HCT116 (cell line): ENCODE data around the gene CYSLTR1. TPM values are rescaled to one million over a fixed set of nuclear protein-coding genes. Genes with fewer than 3 reads are reported as not detected.

Source experiments
- ATAC-seq: fragments of 200-7000 bp; cut with Tn5 transposase; 2 replicates; pipeline ENCODE4 v1.9.1; 2020; ENCODE audit warnings: mild to moderate bottlenecking, moderate library complexity
- BruUV-seq: library from RNA; stranded (reverse); fragments of 400-500 nt; replicated peaks from 2 replicates; lab custom pipeline; 2021; lab: Mats Ljungman, UMichigan
- CTCF ChIA-PET: fragments of 300-600 bp; sonication (Branson Sonifier 250); formaldehyde crosslinking; loops from one replicate; lab custom pipeline; 2021; ENCODE audit warnings: antibody characterized with exemption; lab: Charles Lee
- POLR2A ChIA-PET: fragments of 300-600, 350-600 bp; sonication (Branson Sonifier 250); formaldehyde crosslinking; loops from one replicate; lab custom pipeline; 2021; ENCODE audit warnings: antibody characterized with exemption; lab: Charles Lee
- RAD21 ChIA-PET, 2 experiments: fragments of 300-600 bp; sonication (Branson Sonifier 250); formaldehyde crosslinking; loops; one replicate each; lab custom pipeline; 2023; ENCODE audit warnings: low total read pairs in 2 of 2; ENCODE audit not compliant: uncharacterized antibody in 2 of 2, unreplicated experiment in 2 of 2, low non-redundant PET in 1 of 2; lab: Charles Lee
- DNase-seq: peaks from one replicate; pipeline ENCODE4 v3.0.0-alpha.2; 2010; ENCODE audit warnings: low read depth, low spot score
- H2AFZ ChIP-seq: fragments of 200-600 bp; shearing (Covaris generic), sonication (generic); 2 replicates; pipeline ENCODE4 v1.6.1; 2017; ENCODE audit warnings: low read depth, mixed run types, mixed read lengths, antibody characterized with exemption, low read length; ENCODE audit not compliant: poor library complexity, severe bottlenecking
- H3K27ac ChIP-seq: 2 replicates; pipeline ENCODE4 v1.5.1; 2012; ENCODE audit warnings: low read depth, low read length
- H3K27me3 ChIP-seq: fragments of 200-600 bp; sonication (generic); 2 replicates; pipeline ENCODE4 v1.6.1; 2016; ENCODE audit warnings: mixed run types, low read length, mixed read lengths; ENCODE audit not compliant: insufficient read depth
- H3K36me3 ChIP-seq, 2 experiments: fragments of 200-500 bp in 1 of 2; fragments of 200-600 bp in 1 of 2; sonication (Bioruptor generic) in 1 of 2; sonication (generic) in 1 of 2; 2 replicates each; pipeline versions ENCODE4 v1.5.1 to v1.6.1; 2014 to 2016; ENCODE audit warnings: low read length in 2 of 2, inconsistent platforms in 1 of 2, mixed read lengths in 1 of 2, mixed run types in 1 of 2; ENCODE audit not compliant: insufficient read depth in 2 of 2, control insufficient read depth in 1 of 2
- H3K4me1 ChIP-seq, 2 experiments: fragments of 200-600 bp in 1 of 2; sonication (generic) in 1 of 2; 2 replicates each; pipeline versions ENCODE4 v1.5.1 to v1.6.1; 2012 to 2017; ENCODE audit warnings: low read length in 2 of 2, inconsistent platforms in 1 of 2, mild to moderate bottlenecking in 1 of 2, mixed read lengths in 1 of 2, mixed run types in 1 of 2, moderate library complexity in 1 of 2; ENCODE audit not compliant: insufficient read depth in 2 of 2, control insufficient read depth in 1 of 2
- H3K4me2 ChIP-seq: fragments of 200-600 bp; sonication (generic); 2 replicates; pipeline ENCODE4 v1.6.1; 2017; ENCODE audit warnings: mixed run types, low read length, mixed read lengths
- H3K4me3 ChIP-seq, 2 experiments: fragments of 200-600 bp in 1 of 2; sonication (generic) in 1 of 2; replicated peaks in 1 of 2; 2 replicates each; pipeline ENCODE4 v1.5.1; 2011 to 2016; ENCODE audit warnings: low read length in 2 of 2, control low read depth in 1 of 2, low read depth in 1 of 2, mild to moderate bottlenecking in 1 of 2, mixed read lengths in 1 of 2, mixed run types in 1 of 2
- H3K79me2 ChIP-seq: fragments of 200-600 bp; sonication (generic); 2 replicates; pipeline ENCODE4 v1.6.1; 2017; ENCODE audit warnings: mild to moderate bottlenecking, mixed run types, low read length, moderate library complexity, mixed read lengths; ENCODE audit not compliant: insufficient read depth
- H3K9ac ChIP-seq: fragments of 200-600 bp; sonication (generic); 2 replicates; pipeline ENCODE4 v1.6.1; 2016; ENCODE audit warnings: low read length, mixed read lengths
- H3K9me2 ChIP-seq: fragments of 200-600 bp; sonication (generic), shearing (Covaris generic); 2 replicates; pipeline ENCODE4 v1.6.1; 2017; ENCODE audit warnings: mixed run types, mild to moderate bottlenecking, moderate library complexity; ENCODE audit not compliant: insufficient read depth
- H3K9me3 ChIP-seq, 2 experiments: fragments of 200-500 bp in 1 of 2; fragments of 200-600 bp in 1 of 2; sonication (Bioruptor generic) in 1 of 2; sonication (generic) in 1 of 2; 2 replicates each; pipeline ENCODE4 v1.6.1; 2014 to 2017; ENCODE audit warnings: low read length in 2 of 2, mixed read lengths in 2 of 2, inconsistent platforms in 1 of 2, low read depth in 1 of 2, mild to moderate bottlenecking in 1 of 2, mixed run types in 1 of 2, moderate library complexity in 1 of 2; ENCODE audit not compliant: control insufficient read depth in 1 of 2, insufficient read depth in 1 of 2
- H4K20me1 ChIP-seq: fragments of 200-600 bp; sonication (generic), shearing (Covaris generic); 2 replicates; pipeline ENCODE4 v1.6.1; 2017; ENCODE audit warnings: mixed run types, mild to moderate bottlenecking, moderate library complexity; ENCODE audit not compliant: insufficient read depth
- CEBPB ChIP-seq: IDR thresholded peaks from 2 replicates; pipeline ENCODE4 v1.6.1; 2012; ENCODE audit warnings: low read depth
- EZH2 ChIP-seq: fragments of 200-600 bp; sonication (generic); IDR thresholded peaks from 2 replicates; pipeline ENCODE4 v1.6.1; 2017; ENCODE audit warnings: antibody characterized with exemption, mixed run types
- EZH2phosphoT487 ChIP-seq: fragments of 200-600 bp; IDR thresholded peaks from 2 replicates; pipeline ENCODE4 v1.6.1; 2018; ENCODE audit warnings: antibody characterized with exemption, borderline replicate concordance
- FOSL1 ChIP-seq: IDR thresholded peaks from 2 replicates; pipeline ENCODE4 v1.6.1; 2012; ENCODE audit warnings: low read depth
- POLR2A ChIP-seq: IDR thresholded peaks from 2 replicates; pipeline ENCODE4 v1.7.0; 2011; ENCODE audit warnings: borderline replicate concordance; ENCODE audit not compliant: insufficient read depth, insufficient read length; ENCODE audit errors: extremely low read depth
- RAD21 ChIP-seq: IDR thresholded peaks from 2 replicates; pipeline ENCODE4 v1.6.1; 2012; ENCODE audit warnings: low read depth, mild to moderate bottlenecking
- SP1 ChIP-seq: IDR thresholded peaks from 2 replicates; pipeline ENCODE4 v1.6.1; 2012; ENCODE audit warnings: low read depth
- SRF ChIP-seq: IDR thresholded peaks from 2 replicates; pipeline ENCODE4 v1.6.1; 2012; ENCODE audit warnings: low read depth
- intact Hi-C: fragments of 100-400 bp; cut with micrococcal nuclease; formaldehyde crosslinking; loops from 2 replicates; pipeline ENCODE4 v1.10.0; 2022
- total RNA-seq: library from RNA; stranded (reverse); gene quantifications from one replicate; pipeline ENCODE4 v1.2.1, GENCODE V29; 2021; ENCODE audit not compliant: unreplicated experiment
- TF ChIP-seq, protein P1 (sequence below), 3 experiments: fragments of 200-600 bp in 1 of 3; sonication (generic) in 1 of 3; IDR thresholded peaks in 2 of 3; conservative IDR thresholded peaks in 1 of 3; 2 replicates each; pipeline ENCODE4 v1.5.1; 2012 to 2017; ENCODE audit warnings: low read depth in 2 of 3, low read length in 2 of 3, antibody characterized with exemption in 1 of 3, borderline replicate concordance in 1 of 3, control low read depth in 1 of 3, mild to moderate bottlenecking in 1 of 3, mixed read lengths in 1 of 3, mixed run types in 1 of 3, moderate library complexity in 1 of 3; ENCODE audit not compliant: insufficient read depth in 1 of 3

Gene CYSLTR1
- total RNA-seq, 1 experiment from 2014 or later, result not detected

DNA sequence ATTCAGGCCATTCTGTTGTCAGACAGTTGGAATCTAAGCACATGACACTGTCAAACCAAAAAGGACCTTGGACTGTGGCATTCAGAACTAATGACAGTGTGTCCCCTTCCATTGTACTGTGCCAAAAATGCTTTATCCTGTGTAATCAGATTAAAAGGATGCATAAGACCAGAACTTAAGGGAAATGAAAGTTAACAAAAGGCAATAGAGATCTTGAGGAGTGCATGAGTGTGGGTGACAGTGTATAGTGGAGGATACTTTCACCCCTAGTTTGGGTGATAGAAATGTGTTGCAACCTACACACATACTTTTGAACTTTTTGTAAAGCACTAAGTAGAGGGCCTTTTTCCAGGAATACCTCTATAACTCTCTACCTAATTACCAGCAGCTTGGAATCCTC is 4.5 kb downstream of the CYSLTR1 start:
- intact Hi-C loops, result no loop called here
- H3K9me2 ChIP-seq, result no peaks in the 10 kb centered on the region
- RAD21 ChIA-PET, result no interaction called here
- no peaks in the 10 kb centered on the region for H3K27me3 ChIP-seq
- H3K4me2 ChIP-seq, result no peak overlapping the region
- no peaks in the 10 kb centered on the region for H4K20me1 ChIP-seq
- CTCF ChIA-PET, result no interaction called here
- ATAC-seq, result no peak
- H3K4me1 ChIP-seq, result no peaks in the 10 kb centered on the region
- no peaks in the 10 kb centered on the region for H3K79me2 ChIP-seq
- no TSS peak for BruUV-seq
- H3K27ac ChIP-seq, result no peak overlapping the region
- POLR2A ChIA-PET, result no interaction called here
- H2AFZ ChIP-seq, result no peak overlapping the region
- H3K4me3 ChIP-seq, result no peak overlapping the region
- no peaks in the 10 kb centered on the region for H3K9me3 ChIP-seq
- H3K9ac ChIP-seq, result no peak overlapping the region
- DNase-seq, result no peak
- H3K36me3 ChIP-seq, result no peaks in the 10 kb centered on the region
- TF ChIP-seq EZH2phosphoT487 (no peak), CEBPB (no peak), SRF (no peak), SP1 (no peak), FOSL1 (no peak), RAD21 (no peak)
- TF ChIP-seq, protein P1, sequence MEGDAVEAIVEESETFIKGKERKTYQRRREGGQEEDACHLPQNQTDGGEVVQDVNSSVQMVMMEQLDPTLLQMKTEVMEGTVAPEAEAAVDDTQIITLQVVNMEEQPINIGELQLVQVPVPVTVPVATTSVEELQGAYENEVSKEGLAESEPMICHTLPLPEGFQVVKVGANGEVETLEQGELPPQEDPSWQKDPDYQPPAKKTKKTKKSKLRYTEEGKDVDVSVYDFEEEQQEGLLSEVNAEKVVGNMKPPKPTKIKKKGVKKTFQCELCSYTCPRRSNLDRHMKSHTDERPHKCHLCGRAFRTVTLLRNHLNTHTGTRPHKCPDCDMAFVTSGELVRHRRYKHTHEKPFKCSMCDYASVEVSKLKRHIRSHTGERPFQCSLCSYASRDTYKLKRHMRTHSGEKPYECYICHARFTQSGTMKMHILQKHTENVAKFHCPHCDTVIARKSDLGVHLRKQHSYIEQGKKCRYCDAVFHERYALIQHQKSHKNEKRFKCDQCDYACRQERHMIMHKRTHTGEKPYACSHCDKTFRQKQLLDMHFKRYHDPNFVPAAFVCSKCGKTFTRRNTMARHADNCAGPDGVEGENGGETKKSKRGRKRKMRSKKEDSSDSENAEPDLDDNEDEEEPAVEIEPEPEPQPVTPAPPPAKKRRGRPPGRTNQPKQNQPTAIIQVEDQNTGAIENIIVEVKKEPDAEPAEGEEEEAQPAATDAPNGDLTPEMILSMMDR (IDR thresholded peaks at IDR 0.05 in 2 of 3, conservative IDR thresholded peaks at IDR 0.05 in 1 of 3; ENCODE audit: borderline replicate concordance in 1 of 3, insufficient read depth in 1 of 3, low read depth in 2 of 3, low read length in 2 of 3), result no peak

- Histone ChIP-seq H3K27me3 (no peaks in the 10 kb centered on the region), H3K36me3 (no peaks in the 10 kb centered on the region), H4K20me1 (no peaks in the 10 kb centered on the region), H3K4me1 (no peaks in the 10 kb centered on the region), H3K9me2 (no peaks in the 10 kb centered on the region), H3K79me2 (no peaks in the 10 kb centered on the region), H3K9me3 (no peaks in the 10 kb centered on the region), H3K4me3 (no peak overlapping the region), H3K9ac (no peak overlapping the region), H3K4me2 (no peak overlapping the region), H2AFZ (no peak overlapping the region), H3K27ac (no peak overlapping the region)
- no TSS peak for BruUV-seq
- ATAC-seq (no peak), DNase-seq (no peak)
- intact Hi-C loops, result no loop called here
- RAD21 ChIA-PET, result no interaction called here
- CTCF ChIA-PET, result no interaction called here
- POLR2A ChIA-PET, result no interaction called here
- no peak for TF ChIP-seq SRF
- no peak for TF ChIP-seq EZH2
- TF ChIP-seq, protein P1 (IDR thresholded peaks at IDR 0.05 in 2 of 3, conservative IDR thresholded peaks at IDR 0.05 in 1 of 3; ENCODE audit: borderline replicate concordance in 1 of 3, insufficient read depth in 1 of 3, low read depth in 2 of 3, low read length in 2 of 3), result no peak
- TF ChIP-seq POLR2A, result no peak
Observed at GRCh38 chrX:78321809-78322208, 5.6 kb downstream of the CYSLTR1 start.
